WTC11 (cell line): ENCODE measurements around the gene COX6B1. TPM values are rescaled to one million over a fixed set of nuclear protein-coding genes. Genes with fewer than 3 reads are reported as not detected.

Experiments used
- ATF1 ChIP-seq: sonication (generic); formaldehyde crosslinking; IDR thresholded peaks from 2 replicates; pipeline ENCODE4 v1.8.1; 2023; ENCODE audit warnings: mild to moderate bottlenecking, moderate library complexity, missing genetic modification reagents
- CBFB ChIP-seq: sonication (generic); formaldehyde crosslinking; IDR thresholded peaks from 2 replicates; pipeline ENCODE4 v1.8.1; 2022; ENCODE audit warnings: mild to moderate bottlenecking, low read depth, missing genetic modification reagents
- CREB1 ChIP-seq: sonication (generic); formaldehyde crosslinking; IDR thresholded peaks from 2 replicates; pipeline ENCODE4 v1.8.0; 2023; ENCODE audit warnings: mild to moderate bottlenecking, missing genetic modification reagents
- EMX1 ChIP-seq: fragments of 250-450 bp; sonication (Bioruptor Pico); IDR thresholded peaks from 2 replicates; pipeline ENCODE4 v1.8.0; 2021; ENCODE audit warnings: mild to moderate bottlenecking
- FOXK1 ChIP-seq: sonication (generic); formaldehyde crosslinking; IDR thresholded peaks from 2 replicates; pipeline ENCODE4 v1.8.0; 2022; ENCODE audit warnings: mild to moderate bottlenecking, moderate library complexity, missing genetic modification reagents
- GRHL2 ChIP-seq: fragments of 250-450 bp; sonication (Bioruptor Pico); IDR thresholded peaks from 2 replicates; pipeline ENCODE4 v1.8.0; 2022; ENCODE audit warnings: mild to moderate bottlenecking, moderate library complexity; ENCODE audit not compliant: insufficient replicate concordance, severe bottlenecking
- JUN ChIP-seq: sonication (generic); formaldehyde crosslinking; IDR thresholded peaks from 2 replicates; pipeline ENCODE4 v1.8.0; 2023; ENCODE audit warnings: mild to moderate bottlenecking, missing genetic modification reagents
- MYBL2 ChIP-seq: sonication (generic); formaldehyde crosslinking; IDR thresholded peaks from 2 replicates; pipeline ENCODE4 v1.8.1; 2023; ENCODE audit warnings: mild to moderate bottlenecking, moderate library complexity, missing genetic modification reagents
- RELA ChIP-seq: sonication (generic); formaldehyde crosslinking; IDR thresholded peaks from 2 replicates; pipeline ENCODE4 v1.8.1; 2022; ENCODE audit warnings: missing genetic modification reagents, mild to moderate bottlenecking, borderline replicate concordance
- RORB ChIP-seq: fragments of 250-450 bp; sonication (Bioruptor Pico); IDR thresholded peaks from 2 replicates; pipeline ENCODE4 v1.9.0; 2021; ENCODE audit warnings: mild to moderate bottlenecking
- TEAD1 ChIP-seq: sonication (generic); formaldehyde crosslinking; IDR thresholded peaks from 2 replicates; pipeline ENCODE4 v1.8.0; 2022; ENCODE audit warnings: mild to moderate bottlenecking, missing genetic modification reagents
- ZNF232 ChIP-seq: sonication (generic); formaldehyde crosslinking; IDR thresholded peaks from 2 replicates; pipeline ENCODE4 v1.8.0; 2022; ENCODE audit warnings: mild to moderate bottlenecking, missing genetic modification reagents
- ZNF423 ChIP-seq: fragments of 250-450 bp; sonication (Bioruptor Pico); IDR thresholded peaks from 2 replicates; pipeline ENCODE4 v2.1.2; 2022; ENCODE audit warnings: mild to moderate bottlenecking, moderate library complexity
- ZNF671 ChIP-seq: fragments of 250-450 bp; sonication (Bioruptor Pico); IDR thresholded peaks from 2 replicates; pipeline ENCODE4 v1.8.0; 2021; ENCODE audit warnings: mild to moderate bottlenecking
- total RNA-seq: library from RNA; stranded (reverse); gene quantifications from 3 replicates; pipeline ENCODE4 v1.2.3, GENCODE V29; 2021
- TF ChIP-seq, protein P1 (sequence below): sonication (generic); formaldehyde crosslinking; IDR thresholded peaks from 2 replicates; pipeline ENCODE4 v1.8.1; 2023; ENCODE audit warnings: mild to moderate bottlenecking, missing genetic modification reagents, moderate library complexity
- TF ChIP-seq, protein P2 (sequence below): sonication (generic); formaldehyde crosslinking; IDR thresholded peaks from 2 replicates; pipeline ENCODE4 v1.8.1; 2022; ENCODE audit warnings: low read depth, missing genetic modification reagents, borderline replicate concordance
- TF ChIP-seq, protein P3 (sequence below): fragments of 250-450 bp; sonication (Bioruptor Pico); IDR thresholded peaks from 2 replicates; pipeline ENCODE4 v1.9.0; 2021; ENCODE audit warnings: mild to moderate bottlenecking
- TF ChIP-seq, protein P4 (sequence below): sonication (generic); formaldehyde crosslinking; IDR thresholded peaks from 2 replicates; pipeline ENCODE4 v1.8.1; 2022; ENCODE audit warnings: mild to moderate bottlenecking, moderate library complexity, missing genetic modification reagents
- TF ChIP-seq, protein P5 (sequence below): sonication (generic); formaldehyde crosslinking; IDR thresholded peaks from 2 replicates; pipeline ENCODE4 v1.8.0; 2022; ENCODE audit warnings: missing genetic modification reagents

The COX6B1 gene
- total RNA-seq, 1 experiment from 2014 or later, result 536 TPM

DNA sequence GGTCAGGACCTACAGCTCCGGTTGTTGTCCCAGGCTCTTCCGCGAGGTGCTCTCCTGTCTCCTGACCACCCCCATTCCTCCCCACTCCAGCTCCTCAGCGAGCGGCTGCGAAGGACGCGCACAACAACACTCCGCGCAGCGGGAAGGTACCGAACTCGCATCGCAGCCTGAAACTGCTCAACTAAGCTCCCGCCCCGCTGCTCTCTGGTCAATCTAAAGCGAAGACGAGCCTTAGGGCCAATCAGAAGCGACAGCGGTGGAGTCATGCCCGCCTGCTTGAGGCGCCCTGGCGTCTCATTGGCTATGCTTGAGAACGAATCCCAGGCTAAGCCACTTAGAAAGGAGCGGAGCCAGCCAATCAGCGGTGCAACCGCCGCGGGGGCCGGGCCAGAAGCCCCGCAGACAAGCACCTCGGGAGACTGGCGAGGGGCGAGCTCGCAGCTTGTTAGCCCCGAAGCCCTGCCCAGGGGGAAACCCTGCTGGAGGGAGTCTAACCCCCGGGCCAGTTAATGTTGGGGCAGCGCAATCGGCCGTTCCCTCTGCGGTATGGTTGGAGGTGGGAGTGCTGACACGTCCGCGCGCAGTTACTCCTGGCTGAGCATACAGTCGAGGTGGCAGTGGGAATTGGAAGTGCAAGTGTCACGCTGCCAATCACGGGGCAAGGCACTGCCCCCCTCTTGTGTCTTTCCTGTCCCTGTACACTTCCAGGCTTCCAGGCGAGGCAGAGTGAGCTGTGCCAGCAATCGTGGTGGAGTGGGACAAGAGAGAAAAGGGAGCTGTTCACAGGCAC is 54.3 kb downstream of the COX6B1 start (continued):
- TF ChIP-seq, protein P1, sequence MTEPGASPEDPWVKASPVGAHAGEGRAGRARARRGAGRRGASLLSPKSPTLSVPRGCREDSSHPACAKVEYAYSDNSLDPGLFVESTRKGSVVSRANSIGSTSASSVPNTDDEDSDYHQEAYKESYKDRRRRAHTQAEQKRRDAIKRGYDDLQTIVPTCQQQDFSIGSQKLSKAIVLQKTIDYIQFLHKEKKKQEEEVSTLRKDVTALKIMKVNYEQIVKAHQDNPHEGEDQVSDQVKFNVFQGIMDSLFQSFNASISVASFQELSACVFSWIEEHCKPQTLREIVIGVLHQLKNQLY, result no peak
- TF ChIP-seq MYBL2 (CRISPR knock-in tag), result 0 out of 2 replicates have a peak, but pooled peaks have one; percentile 51
- TF ChIP-seq, protein P2, sequence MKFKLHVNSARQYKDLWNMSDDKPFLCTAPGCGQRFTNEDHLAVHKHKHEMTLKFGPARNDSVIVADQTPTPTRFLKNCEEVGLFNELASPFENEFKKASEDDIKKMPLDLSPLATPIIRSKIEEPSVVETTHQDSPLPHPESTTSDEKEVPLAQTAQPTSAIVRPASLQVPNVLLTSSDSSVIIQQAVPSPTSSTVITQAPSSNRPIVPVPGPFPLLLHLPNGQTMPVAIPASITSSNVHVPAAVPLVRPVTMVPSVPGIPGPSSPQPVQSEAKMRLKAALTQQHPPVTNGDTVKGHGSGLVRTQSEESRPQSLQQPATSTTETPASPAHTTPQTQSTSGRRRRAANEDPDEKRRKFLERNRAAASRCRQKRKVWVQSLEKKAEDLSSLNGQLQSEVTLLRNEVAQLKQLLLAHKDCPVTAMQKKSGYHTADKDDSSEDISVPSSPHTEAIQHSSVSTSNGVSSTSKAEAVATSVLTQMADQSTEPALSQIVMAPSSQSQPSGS (CRISPR knock-in tag), result no peak
- TF ChIP-seq, protein P3, sequence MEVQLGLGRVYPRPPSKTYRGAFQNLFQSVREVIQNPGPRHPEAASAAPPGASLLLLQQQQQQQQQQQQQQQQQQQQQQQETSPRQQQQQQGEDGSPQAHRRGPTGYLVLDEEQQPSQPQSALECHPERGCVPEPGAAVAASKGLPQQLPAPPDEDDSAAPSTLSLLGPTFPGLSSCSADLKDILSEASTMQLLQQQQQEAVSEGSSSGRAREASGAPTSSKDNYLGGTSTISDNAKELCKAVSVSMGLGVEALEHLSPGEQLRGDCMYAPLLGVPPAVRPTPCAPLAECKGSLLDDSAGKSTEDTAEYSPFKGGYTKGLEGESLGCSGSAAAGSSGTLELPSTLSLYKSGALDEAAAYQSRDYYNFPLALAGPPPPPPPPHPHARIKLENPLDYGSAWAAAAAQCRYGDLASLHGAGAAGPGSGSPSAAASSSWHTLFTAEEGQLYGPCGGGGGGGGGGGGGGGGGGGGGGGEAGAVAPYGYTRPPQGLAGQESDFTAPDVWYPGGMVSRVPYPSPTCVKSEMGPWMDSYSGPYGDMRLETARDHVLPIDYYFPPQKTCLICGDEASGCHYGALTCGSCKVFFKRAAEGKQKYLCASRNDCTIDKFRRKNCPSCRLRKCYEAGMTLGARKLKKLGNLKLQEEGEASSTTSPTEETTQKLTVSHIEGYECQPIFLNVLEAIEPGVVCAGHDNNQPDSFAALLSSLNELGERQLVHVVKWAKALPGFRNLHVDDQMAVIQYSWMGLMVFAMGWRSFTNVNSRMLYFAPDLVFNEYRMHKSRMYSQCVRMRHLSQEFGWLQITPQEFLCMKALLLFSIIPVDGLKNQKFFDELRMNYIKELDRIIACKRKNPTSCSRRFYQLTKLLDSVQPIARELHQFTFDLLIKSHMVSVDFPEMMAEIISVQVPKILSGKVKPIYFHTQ (CRISPR knock-in tag), result no peak
- 0 out of 2 replicates have a peak, but pooled peaks have one; percentile 46 for TF ChIP-seq TEAD1 (CRISPR knock-in tag)
- 0 out of 2 replicates have a peak, but pooled peaks have one; percentile 10 for TF ChIP-seq ZNF423
- TF ChIP-seq, protein P4, sequence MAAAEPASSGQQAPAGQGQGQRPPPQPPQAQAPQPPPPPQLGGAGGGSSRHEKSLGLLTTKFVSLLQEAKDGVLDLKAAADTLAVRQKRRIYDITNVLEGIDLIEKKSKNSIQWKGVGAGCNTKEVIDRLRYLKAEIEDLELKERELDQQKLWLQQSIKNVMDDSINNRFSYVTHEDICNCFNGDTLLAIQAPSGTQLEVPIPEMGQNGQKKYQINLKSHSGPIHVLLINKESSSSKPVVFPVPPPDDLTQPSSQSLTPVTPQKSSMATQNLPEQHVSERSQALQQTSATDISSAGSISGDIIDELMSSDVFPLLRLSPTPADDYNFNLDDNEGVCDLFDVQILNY (CRISPR knock-in tag), result peak; percentile 52; the same call in 1 of the 2 replicates
- no peak for TF ChIP-seq CBFB (CRISPR knock-in tag)
- TF ChIP-seq FOXK1, result no peak; the same call in 1 of the 2 replicates
- no peak for TF ChIP-seq EMX1 (CRISPR knock-in tag)
- no peak for TF ChIP-seq RORB (CRISPR knock-in tag)
- TF ChIP-seq ATF1 (CRISPR knock-in tag), result no peak
- no peak for TF ChIP-seq JUN
- no peak for TF ChIP-seq ZNF671
- no peak for TF ChIP-seq RELA (CRISPR knock-in tag)
- no peak for TF ChIP-seq GRHL2
- no peak for TF ChIP-seq CREB1 (CRISPR knock-in tag)
- TF ChIP-seq ZNF232 (CRISPR knock-in tag), result no peak
- TF ChIP-seq, protein P5, sequence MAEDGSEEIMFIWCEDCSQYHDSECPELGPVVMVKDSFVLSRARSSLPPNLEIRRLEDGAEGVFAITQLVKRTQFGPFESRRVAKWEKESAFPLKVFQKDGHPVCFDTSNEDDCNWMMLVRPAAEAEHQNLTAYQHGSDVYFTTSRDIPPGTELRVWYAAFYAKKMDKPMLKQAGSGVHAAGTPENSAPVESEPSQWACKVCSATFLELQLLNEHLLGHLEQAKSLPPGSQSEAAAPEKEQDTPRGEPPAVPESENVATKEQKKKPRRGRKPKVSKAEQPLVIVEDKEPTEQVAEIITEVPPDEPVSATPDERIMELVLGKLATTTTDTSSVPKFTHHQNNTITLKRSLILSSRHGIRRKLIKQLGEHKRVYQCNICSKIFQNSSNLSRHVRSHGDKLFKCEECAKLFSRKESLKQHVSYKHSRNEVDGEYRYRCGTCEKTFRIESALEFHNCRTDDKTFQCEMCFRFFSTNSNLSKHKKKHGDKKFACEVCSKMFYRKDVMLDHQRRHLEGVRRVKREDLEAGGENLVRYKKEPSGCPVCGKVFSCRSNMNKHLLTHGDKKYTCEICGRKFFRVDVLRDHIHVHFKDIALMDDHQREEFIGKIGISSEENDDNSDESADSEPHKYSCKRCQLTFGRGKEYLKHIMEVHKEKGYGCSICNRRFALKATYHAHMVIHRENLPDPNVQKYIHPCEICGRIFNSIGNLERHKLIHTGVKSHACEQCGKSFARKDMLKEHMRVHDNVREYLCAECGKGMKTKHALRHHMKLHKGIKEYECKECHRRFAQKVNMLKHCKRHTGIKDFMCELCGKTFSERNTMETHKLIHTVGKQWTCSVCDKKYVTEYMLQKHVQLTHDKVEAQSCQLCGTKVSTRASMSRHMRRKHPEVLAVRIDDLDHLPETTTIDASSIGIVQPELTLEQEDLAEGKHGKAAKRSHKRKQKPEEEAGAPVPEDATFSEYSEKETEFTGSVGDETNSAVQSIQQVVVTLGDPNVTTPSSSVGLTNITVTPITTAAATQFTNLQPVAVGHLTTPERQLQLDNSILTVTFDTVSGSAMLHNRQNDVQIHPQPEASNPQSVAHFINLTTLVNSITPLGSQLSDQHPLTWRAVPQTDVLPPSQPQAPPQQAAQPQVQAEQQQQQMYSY (CRISPR knock-in tag), result 0 out of 2 replicates have a peak, but pooled peaks have one; percentile 24
